ENCODE measurements around the gene ZFHX2.
A peak's percentile ranks its signal among the peaks of the same experiment; 100 is the strongest.

ZFHX2 gene

GRCh38 chr14:23521785-23522640 lies 29.6 kb downstream of the ZFHX2 start:
- Histone ChIP-seq H3K9me3 (ENCODE audit: control insufficient read depth, low read depth, low read length) (no peaks in the 10 kb centered on the region), H3K36me3 (ENCODE audit: control insufficient read depth, low read depth, low read length) (peaks cover 12% of the 10 kb centered on the region), H3K27ac (ENCODE audit: low read length) (no peak overlapping the region), H3K4me3 (ENCODE audit: low read length) (no peak overlapping the region), H3K27me3 (ENCODE audit: control insufficient read depth, insufficient read depth, low read length) (no peaks in the 10 kb centered on the region), H3K4me1 (ENCODE audit: control insufficient read depth, low read depth, low read length) (peaks cover 20% of the 10 kb centered on the region), H3K9ac (ENCODE audit: low read length) (no peak overlapping the region)

DNA sequence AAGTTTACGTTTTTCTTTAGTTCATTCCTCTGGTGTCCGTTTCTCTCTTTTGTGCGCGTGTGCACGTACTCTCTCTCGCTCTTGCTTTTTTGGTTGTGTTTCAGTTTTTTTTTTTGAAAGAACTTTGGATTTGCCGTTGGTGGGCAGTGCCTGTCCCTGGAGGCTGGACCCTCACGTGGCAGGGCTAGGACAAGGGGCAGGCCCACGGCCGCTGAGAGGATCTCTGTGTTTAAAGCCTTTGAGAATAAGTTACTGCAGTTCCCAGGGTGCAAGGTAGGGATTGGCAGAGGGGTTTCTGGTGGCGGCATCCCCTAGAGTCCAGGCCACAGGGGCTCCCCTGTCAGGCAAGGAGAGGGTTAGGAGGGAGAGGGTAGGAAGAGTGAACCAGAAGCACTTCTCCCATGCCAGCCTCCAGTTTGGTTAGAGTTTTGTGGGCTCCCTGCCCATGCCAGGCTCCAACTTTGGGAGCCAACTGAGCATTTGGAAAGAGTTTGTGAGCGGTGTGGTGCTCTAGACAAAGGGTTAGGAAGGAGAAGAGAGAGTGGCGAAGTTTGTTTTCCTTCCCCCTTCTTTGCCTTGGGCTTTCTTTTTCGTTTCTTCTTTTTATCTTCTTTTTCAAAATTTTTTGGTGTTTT lies 30.5 kb downstream of the ZFHX2 start:
- H3K9ac ChIP-seq (ENCODE audit: low read length), result no peak overlapping the region
- H3K9me3 ChIP-seq (ENCODE audit: control insufficient read depth, low read depth, low read length), result no peaks in the 10 kb centered on the region
- H3K4me3 ChIP-seq (ENCODE audit: low read length), result no peak overlapping the region
- peaks cover 5% of the 10 kb centered on the region for H3K27me3 ChIP-seq (ENCODE audit: control insufficient read depth, insufficient read depth, low read length)
- H3K27ac ChIP-seq (ENCODE audit: low read length), result no peak overlapping the region
- H3K4me1 ChIP-seq (ENCODE audit: control insufficient read depth, low read depth, low read length), result peaks cover 20% of the 10 kb centered on the region
- peaks cover 2% of the 10 kb centered on the region for H3K36me3 ChIP-seq (ENCODE audit: control insufficient read depth, low read depth, low read length)

DNA sequence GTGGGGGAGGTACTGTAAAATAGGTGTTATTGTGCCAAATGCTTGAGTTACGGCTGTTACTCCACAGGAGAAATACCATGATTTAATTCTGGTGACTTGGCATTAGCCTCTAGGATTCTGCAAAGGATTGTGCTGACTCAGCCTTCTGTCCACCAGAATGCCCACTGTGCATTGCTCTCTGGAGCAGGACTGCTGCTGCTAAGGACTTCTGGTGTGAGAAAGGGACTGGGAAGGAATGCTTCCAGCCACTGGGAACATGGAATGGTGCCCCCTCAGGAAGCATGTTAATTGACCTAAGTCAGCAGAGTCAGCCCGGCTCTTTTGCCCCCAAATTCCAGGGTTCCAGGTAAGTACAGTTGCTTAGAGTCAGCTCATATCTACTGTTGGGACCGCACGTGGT lies 32.9 kb downstream of the ZFHX2 start:
- Histone ChIP-seq H3K27ac (ENCODE audit: low read length) (no peak overlapping the region), H3K27me3 (ENCODE audit: control insufficient read depth, insufficient read depth, low read length) (peaks cover 5% of the 10 kb centered on the region), H3K4me1 (ENCODE audit: control insufficient read depth, low read depth, low read length) (peaks cover 20% of the 10 kb centered on the region), H3K36me3 (ENCODE audit: control insufficient read depth, low read depth, low read length) (no peaks in the 10 kb centered on the region), H3K9ac (ENCODE audit: low read length) (no peak overlapping the region), H3K4me3 (ENCODE audit: low read length) (no peak overlapping the region), H3K9me3 (ENCODE audit: control insufficient read depth, low read depth, low read length) (no peaks in the 10 kb centered on the region)

- H3K36me3 ChIP-seq (ENCODE audit: control insufficient read depth, low read depth, low read length), result no peaks in the 10 kb centered on the region
- H3K9me3 ChIP-seq (ENCODE audit: control insufficient read depth, low read depth, low read length), result no peaks in the 10 kb centered on the region
- peaks cover 5% of the 10 kb centered on the region for H3K27me3 ChIP-seq (ENCODE audit: control insufficient read depth, insufficient read depth, low read length)
- H3K4me1 ChIP-seq (ENCODE audit: control insufficient read depth, low read depth, low read length), result peaks cover 20% of the 10 kb centered on the region
- H3K4me3 ChIP-seq (ENCODE audit: low read length), result no peak overlapping the region
- no peak overlapping the region for H3K9ac ChIP-seq (ENCODE audit: low read length)
- H3K27ac ChIP-seq (ENCODE audit: low read length), result no peak overlapping the region
Observed at GRCh38 chr14:23517650-23518326, 33.8 kb downstream of the ZFHX2 start.

GRCh38 chr14:23514644-23514957 lies 37.0 kb downstream of the ZFHX2 start:
- H3K27me3 ChIP-seq (ENCODE audit: control insufficient read depth, insufficient read depth, low read length), result peaks cover 5% of the 10 kb centered on the region

DNA sequence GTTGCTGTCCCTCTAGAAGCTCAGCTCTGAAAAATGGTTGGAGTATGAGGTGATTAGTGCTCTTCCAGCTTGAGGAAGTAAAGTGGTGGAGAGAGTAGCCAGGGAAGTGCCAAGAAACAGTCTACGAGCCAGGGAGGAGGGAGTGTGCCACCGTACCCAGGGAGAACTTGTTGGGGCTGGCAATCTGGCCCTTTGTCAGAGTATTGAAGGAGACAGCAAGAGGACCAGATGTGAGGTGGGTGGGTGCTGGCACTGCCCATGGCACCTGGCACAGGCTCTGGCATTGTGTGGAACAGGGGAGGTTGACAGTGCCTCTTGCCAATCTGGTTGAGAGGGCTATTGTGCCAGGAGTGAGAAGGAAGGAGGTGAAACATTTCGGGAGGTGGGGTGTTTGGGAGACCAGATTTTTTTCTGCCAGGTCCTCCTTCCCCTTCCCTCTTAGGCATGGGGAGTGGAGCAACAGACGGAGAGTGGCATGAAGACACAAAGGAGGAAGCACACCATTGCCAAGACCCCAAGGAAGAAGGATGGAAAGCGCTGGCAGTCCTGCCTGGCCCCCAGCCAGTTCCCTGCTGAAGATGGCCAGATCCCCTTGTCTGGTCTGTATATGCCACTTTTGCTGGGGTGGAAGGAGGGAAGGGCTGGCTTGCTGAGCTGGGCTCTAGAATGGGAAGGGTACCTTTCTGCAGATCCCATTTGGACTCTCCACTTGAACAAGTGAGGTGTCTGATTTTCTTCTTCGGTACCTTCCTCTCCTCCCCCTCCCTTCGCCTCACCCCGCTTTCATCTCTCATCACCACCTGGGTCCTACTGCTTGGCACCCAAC lies 37.5 kb downstream of the ZFHX2 start:
- H3K4me1 ChIP-seq (ENCODE audit: control insufficient read depth, low read depth, low read length), result peaks cover 14% of the 10 kb centered on the region
- H3K9me3 ChIP-seq (ENCODE audit: control insufficient read depth, low read depth, low read length), result no peaks in the 10 kb centered on the region
- no peak overlapping the region for H3K27ac ChIP-seq (ENCODE audit: low read length)

More at GRCh38 chr14:23514644-23514957, 37.0 kb downstream of the ZFHX2 start:
- Histone ChIP-seq H3K36me3 (ENCODE audit: control insufficient read depth, low read depth, low read length) (no peaks in the 10 kb centered on the region), H3K9me3 (ENCODE audit: control insufficient read depth, low read depth, low read length) (no peaks in the 10 kb centered on the region), H3K9ac (ENCODE audit: low read length) (no peak overlapping the region), H3K27ac (ENCODE audit: low read length) (no peak overlapping the region), H3K4me1 (ENCODE audit: control insufficient read depth, low read depth, low read length) (peaks cover 15% of the 10 kb centered on the region), H3K4me3 (ENCODE audit: low read length) (no peak overlapping the region)

GRCh38 chr14:23513005-23513817 lies 38.4 kb downstream of the ZFHX2 start:
- peaks cover 6% of the 10 kb centered on the region for H3K4me1 ChIP-seq (ENCODE audit: control insufficient read depth, low read depth, low read length)
- peaks cover 5% of the 10 kb centered on the region for H3K27me3 ChIP-seq (ENCODE audit: control insufficient read depth, insufficient read depth, low read length)
- no peaks in the 10 kb centered on the region for H3K36me3 ChIP-seq (ENCODE audit: control insufficient read depth, low read depth, low read length)
- no peaks in the 10 kb centered on the region for H3K9me3 ChIP-seq (ENCODE audit: control insufficient read depth, low read depth, low read length)
- H3K9ac ChIP-seq (ENCODE audit: low read length), result no peak overlapping the region
- H3K4me3 ChIP-seq (ENCODE audit: low read length), result no peak overlapping the region
- no peak overlapping the region for H3K27ac ChIP-seq (ENCODE audit: low read length)

More for the DNA sequence above, 37.5 kb downstream of the ZFHX2 start:
- Histone ChIP-seq H3K36me3 (ENCODE audit: control insufficient read depth, low read depth, low read length) (no peaks in the 10 kb centered on the region), H3K27me3 (ENCODE audit: control insufficient read depth, insufficient read depth, low read length) (peaks cover 5% of the 10 kb centered on the region), H3K4me3 (ENCODE audit: low read length) (no peak overlapping the region), H3K9ac (ENCODE audit: low read length) (no peak overlapping the region)

GRCh38 chr14:23512156-23512555 lies 39.4 kb downstream of the ZFHX2 start:
- H3K4me1 ChIP-seq (ENCODE audit: control insufficient read depth, low read depth, low read length), result no peaks in the 10 kb centered on the region
- peaks cover 5% of the 10 kb centered on the region for H3K27me3 ChIP-seq (ENCODE audit: control insufficient read depth, insufficient read depth, low read length)
- H3K27ac ChIP-seq (ENCODE audit: low read length), result no peak overlapping the region
- H3K9me3 ChIP-seq (ENCODE audit: control insufficient read depth, low read depth, low read length), result no peaks in the 10 kb centered on the region
- no peak overlapping the region for H3K9ac ChIP-seq (ENCODE audit: low read length)
- H3K4me3 ChIP-seq (ENCODE audit: low read length), result no peak overlapping the region
- no peaks in the 10 kb centered on the region for H3K36me3 ChIP-seq (ENCODE audit: control insufficient read depth, low read depth, low read length)

DNA sequence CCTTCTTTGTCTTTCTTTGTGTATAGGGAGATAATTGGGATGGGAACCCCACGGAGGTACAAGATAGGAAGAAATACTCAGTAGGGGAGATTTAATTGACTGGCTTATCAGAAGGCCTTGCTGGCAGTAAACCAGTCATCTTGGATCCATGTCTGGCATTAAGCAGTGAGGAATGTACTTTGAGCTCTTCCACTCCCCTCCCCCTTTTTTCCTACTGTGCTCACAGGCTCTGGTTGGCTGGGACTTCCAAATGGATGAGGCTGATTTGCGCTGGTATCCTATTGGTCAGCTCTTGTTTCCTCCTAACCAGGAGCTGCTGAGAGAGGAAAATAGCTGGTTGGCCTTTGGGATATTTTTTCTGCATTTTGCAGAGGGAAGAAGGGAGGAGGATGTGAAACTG lies 57.3 kb downstream of the ZFHX2 start:
- H3K4me3 ChIP-seq (ENCODE audit: low read length), result no peak overlapping the region
- H3K36me3 ChIP-seq (ENCODE audit: control insufficient read depth, low read depth, low read length), result no peaks in the 10 kb centered on the region
- H3K9ac ChIP-seq (ENCODE audit: low read length), result peak overlapping the region; percentile 7
- H3K27ac ChIP-seq (ENCODE audit: low read length), result no peak overlapping the region
- no peaks in the 10 kb centered on the region for H3K27me3 ChIP-seq (ENCODE audit: control insufficient read depth, insufficient read depth, low read length)
- H3K9me3 ChIP-seq (ENCODE audit: control insufficient read depth, low read depth, low read length), result no peaks in the 10 kb centered on the region
- peaks cover 20% of the 10 kb centered on the region for H3K4me1 ChIP-seq (ENCODE audit: control insufficient read depth, low read depth, low read length)

DNA sequence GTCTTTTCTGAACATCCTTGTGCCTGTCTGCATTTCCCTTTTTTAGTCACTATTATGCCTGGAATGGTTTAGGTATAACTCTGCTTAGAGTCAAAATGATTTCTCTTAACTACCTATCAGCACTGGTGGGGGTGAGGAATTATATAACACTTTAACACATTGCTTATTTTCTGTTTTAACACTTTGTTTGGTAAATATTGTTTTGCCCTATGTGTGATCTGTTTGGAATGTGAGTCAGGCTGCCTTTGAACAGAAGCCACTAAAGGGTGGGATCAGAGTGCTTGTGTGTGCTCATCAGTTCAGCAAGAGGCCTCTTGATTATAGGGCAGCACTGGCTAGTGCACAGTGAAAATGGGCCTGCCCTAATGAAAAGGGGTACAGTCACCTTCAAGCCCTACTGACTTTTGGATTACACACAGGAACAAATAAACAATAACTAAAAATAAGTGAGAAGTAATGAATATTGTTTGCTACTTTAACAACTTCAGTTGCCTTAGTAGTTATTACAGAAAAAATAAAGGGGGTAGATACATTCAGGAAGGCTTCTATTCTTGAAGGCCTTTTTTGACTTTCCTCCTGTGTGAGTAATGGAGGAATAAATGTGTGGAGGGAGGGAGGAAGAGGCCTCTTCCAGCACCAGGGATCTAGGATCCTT lies 58.8 kb downstream of the ZFHX2 start:
- Histone ChIP-seq H3K36me3 (ENCODE audit: control insufficient read depth, low read depth, low read length) (no peaks in the 10 kb centered on the region), H3K4me3 (ENCODE audit: low read length) (no peak overlapping the region), H3K9me3 (ENCODE audit: control insufficient read depth, low read depth, low read length) (no peaks in the 10 kb centered on the region), H3K9ac (ENCODE audit: low read length) (no peak overlapping the region), H3K27ac (ENCODE audit: low read length) (no peak overlapping the region), H3K4me1 (ENCODE audit: control insufficient read depth, low read depth, low read length) (peaks cover 20% of the 10 kb centered on the region), H3K27me3 (ENCODE audit: control insufficient read depth, insufficient read depth, low read length) (no peaks in the 10 kb centered on the region)
